HepG2 (cell line): ENCODE measurements around the gene BTBD19. TPM values are rescaled to one million over a fixed set of nuclear protein-coding genes. Genes with fewer than 3 reads are reported as not detected.
"Not testable (repeated sequence)": the region's sequence is repeated elsewhere in the genome, so short reads cannot be mapped to it uniquely, and the experiment has no call there.

ENCODE experiments used
- ATAC-seq: fragments of 200-7000 bp; cut with Tn5 transposase; 3 replicates; pipeline ENCODE4 v1.9.1; 2020; ENCODE audit warnings: mild to moderate bottlenecking, moderate library complexity
- BruUV-seq: library from RNA; stranded (reverse); fragments of 400-500 nt; replicated peaks from 2 replicates; lab custom pipeline; 2021; lab: Mats Ljungman, UMichigan
- CTCF ChIA-PET: fragments of 300-600 bp; formaldehyde crosslinking; extraction: SDS; loops from one replicate; lab custom pipeline; 2021; ENCODE audit warnings: low total read pairs, inconsistent platforms, low intra/inter-chr PET ratio; lab: Yijun Ruan, JAX
- POLR2A ChIA-PET: fragments of 350-600 bp; sonication (Branson Sonifier 250); formaldehyde crosslinking; loops from one replicate; lab custom pipeline; 2020; ENCODE audit warnings: antibody characterized with exemption, inconsistent platforms; lab: Yijun Ruan, JAX
- DNase-seq: peaks from one replicate; pipeline ENCODE4 v3.0.0-alpha.2; 2015; ENCODE audit warnings: low spot score
- FAIRE-seq: peaks from 3 replicates; lab custom pipeline; 2011; peaks lifted over from hg19 to GRCh38; lab: Jason Lieb, UNC
- H2AFZ ChIP-seq: one replicate; pipeline ENCODE4 v1.6.1; 2011; ENCODE audit warnings: low read length, inconsistent platforms
- H3K27ac ChIP-seq: fragments of 300-600 bp; 3 replicates; pipeline ENCODE4 v1.8.0; 2011; ENCODE audit warnings: mixed run types, mild to moderate bottlenecking, mixed read lengths, low read length, inconsistent platforms; ENCODE audit not compliant: insufficient read depth; ENCODE audit errors: extremely low read length
- H3K27me3 ChIP-seq, 2 experiments: fragments of 200-600 bp in 1 of 2; 2 replicates in 1 of 2; 3 replicates in 1 of 2; pipeline versions ENCODE4 v1.6.0 to v1.8.0; 2011; ENCODE audit warnings: low read length in 2 of 2, mild to moderate bottlenecking in 2 of 2, moderate library complexity in 2 of 2, inconsistent platforms in 1 of 2; ENCODE audit not compliant: insufficient read depth in 2 of 2, control insufficient read depth in 1 of 2
- H3K36me3 ChIP-seq, 2 experiments: fragments of 200-600 bp in 1 of 2; replicated peaks in 1 of 2; 2 replicates in 1 of 2; 3 replicates in 1 of 2; pipeline versions ENCODE4 v1.5.1 to v1.8.0; 2011; ENCODE audit warnings: low read length in 2 of 2, inconsistent platforms in 1 of 2; ENCODE audit not compliant: insufficient read depth in 2 of 2, control insufficient read depth in 1 of 2
- H3K4me1 ChIP-seq: 2 replicates; pipeline ENCODE4 v1.5.1; 2012; ENCODE audit warnings: low read length, inconsistent platforms; ENCODE audit not compliant: insufficient read depth
- H3K4me2 ChIP-seq: 2 replicates; pipeline ENCODE4 v1.6.0; 2011; ENCODE audit warnings: low read depth, low read length, inconsistent platforms
- H3K4me3 ChIP-seq, 3 experiments: fragments of 200-600 bp in 1 of 3; sonication (generic), shearing (Covaris generic) in 1 of 3; replicated peaks in 1 of 3; 2 replicates each; pipeline ENCODE4 v1.5.1; 2011 to 2016; ENCODE audit warnings: low read length in 3 of 3, inconsistent platforms in 2 of 3, low read depth in 2 of 3, mild to moderate bottlenecking in 2 of 3, control low read depth in 1 of 3, mixed read lengths in 1 of 3; ENCODE audit not compliant: insufficient read depth in 1 of 3
- H3K79me2 ChIP-seq: one replicate; pipeline ENCODE4 v1.6.1; 2011; ENCODE audit warnings: low read length, inconsistent platforms; ENCODE audit not compliant: insufficient read depth
- H3K9ac ChIP-seq: 2 replicates; pipeline ENCODE4 v1.6.0; 2011; ENCODE audit warnings: mild to moderate bottlenecking, low read depth, low read length, inconsistent platforms; ENCODE audit not compliant: insufficient read depth
- H3K9me3 ChIP-seq: 2 replicates; pipeline ENCODE4 v1.5.1; 2012; ENCODE audit warnings: mild to moderate bottlenecking, low read length
- H4K20me1 ChIP-seq: 2 replicates; pipeline ENCODE4 v1.6.0; 2011; ENCODE audit warnings: inconsistent platforms, mild to moderate bottlenecking, low read length, moderate library complexity; ENCODE audit not compliant: insufficient read depth
- FOXP1 ChIP-seq, 2 experiments: fragments of 450-650 bp in 1 of 2; IDR thresholded peaks; 2 replicates each; pipeline ENCODE4 v1.6.1; 2017 to 2018; ENCODE audit warnings: antibody characterized with exemption in 1 of 2
- MYC ChIP-seq: sonication (generic); formaldehyde crosslinking; IDR thresholded peaks from 2 replicates; pipeline ENCODE4 v1.9.0; 2021; ENCODE audit warnings: missing genetic modification reagents, borderline replicate concordance
- ZNF770 ChIP-seq: sonication (generic); formaldehyde crosslinking; IDR thresholded peaks from 2 replicates; pipeline ENCODE4 v1.5.0; 2020; ENCODE audit warnings: mild to moderate bottlenecking, missing genetic modification reagents
- ZNF776 ChIP-seq: sonication (generic); formaldehyde crosslinking; IDR thresholded peaks from 2 replicates; pipeline ENCODE4 v1.4.0; 2020; ENCODE audit warnings: mild to moderate bottlenecking, missing genetic modification reagents
- WGBS: methylation state at CpG from one replicate; pipeline ENCODE4 v1.1.6; 2017; ENCODE audit warnings: low lambda C conversion rate; 5-methylcytosine and 5-hydroxymethylcytosine counted together
- in situ Hi-C: cut with HindIII; loops from 2 replicates; pipeline ENCODE4 v1.10.0; 2017; ENCODE audit warnings: low pct_unique_long_range_greater_than_20kb; ENCODE audit not compliant: extremely low pct_ligation_motif_present
- intact Hi-C: fragments of 100-400 bp; cut with micrococcal nuclease; formaldehyde crosslinking; loops from one replicate; pipeline ENCODE4 v1.10.0; 2022; ENCODE audit not compliant: unreplicated experiment
- polyA plus RNA-seq, 8 experiments: library from polyadenylated mRNA; depleted of rRNA in 3 of 8; stranded (reverse) in 7 of 8; unstranded in 1 of 8; fragments of >200 nt; fragmentation: Illumina TruSeq in 4 of 8; extraction: Trizol in 4 of 8; gene quantifications; 2 replicates each; pipeline versions ENCODE4 v1.2.1 to v1.2.3, GENCODE V29; 2011 to 2016; ENCODE audit warnings: low read depth in 4 of 8, missing spikeins in 1 of 8, mixed read lengths in 1 of 8; ENCODE audit not compliant: insufficient read depth in 1 of 8
- total RNA-seq, 5 experiments: library from RNA; depleted of rRNA; stranded (reverse); fragments of >200 nt; fragmentation: Illumina TruSeq; extraction: Trizol; gene quantifications; 2 replicates each; pipeline ENCODE4 v1.2.3, GENCODE V29; 2016; ENCODE audit warnings: low read depth in 1 of 5

The BTBD19 gene
- total and polyA plus RNA-seq, 2 of the 13 experiments (the other 11 are each of a cell fraction or from before 2014, with no cell fraction given), result 2.7 to 6.7 TPM

GRCh38 chr1:44792736-44793502 is 15.4 kb upstream of the BTBD19 start:
- Histone ChIP-seq H3K9me3 (no peaks in the 10 kb centered on the region), H3K4me1 (peaks cover 32% of the 10 kb centered on the region), H3K4me3 (no peak overlapping the region), H3K27ac (no peak overlapping the region), H2AFZ (no peak overlapping the region), H3K4me2 (no peak overlapping the region), H3K79me2 (no peaks in the 10 kb centered on the region), H3K27me3 (peaks cover 0 to 9% of the 10 kb centered on the region in 2 experiments; a peak in 2 of 5 replicates), H3K36me3 (no peaks in the 10 kb centered on the region), H4K20me1 (no peaks in the 10 kb centered on the region), H3K9ac (no peak overlapping the region)
- intact Hi-C loops (loop anchor here (2.0 kb wide), 2 partner anchors 16 to 34 kb away; partner anchors contain the start of gene BTBD19), in situ Hi-C loops (loop anchor here (5.0 kb wide), 1 partner anchor 34 kb away; no protein-coding TSS in a partner anchor)
- WGBS, result 46% methylated on average over 7 of the region's 9 CpGs
- BruUV-seq, result no TSS peak
- DNase-seq (no peak), FAIRE-seq (no peak), ATAC-seq (peak; percentile 6; the same call in 1 of the 3 replicates)
- CTCF ChIA-PET, result interaction anchor here (0.6 to 2.2 kb wide), 2 partner anchors 38 to 43 kb away, joined by 3 to 8 read pairs; no protein-coding TSS in a partner anchor
- POLR2A ChIA-PET, result interaction anchor here (0.6 to 2.8 kb wide), 8 partner anchors 8 to 219 kb away, joined by 4 to 23 read pairs (median 6); partner anchors contain the start of genes BTBD19, DYNLT4, HECTD3 and RPS8
- TF ChIP-seq MYC (CRISPR knock-in tag) (0 out of 2 replicates have a peak, but pooled peaks have one; percentile 0), ZNF776 (no peak), ZNF770 (peak; percentile 45; the same call in 1 of the 2 replicates), FOXP1 (IDR thresholded peaks at IDR 0.05) (0 out of 2 replicates have a peak, but pooled peaks have one; percentile 7), FOXP1 (CRISPR knock-in tag; IDR thresholded peaks at IDR 0.05) (no peak)

- POLR2A ChIA-PET, result interaction anchor here (1.5 to 6.7 kb wide), 3 partner anchors 11 to 23 kb away, joined by 4 to 237 read pairs (median 168); partner anchors contain the start of genes BTBD19, DYNLT4 and RPS8
- ATAC-seq, FAIRE-seq, H3K27me3 ChIP-seq, H3K4me2 ChIP-seq, BruUV-seq, H2AFZ ChIP-seq, intact Hi-C loops, H3K9ac ChIP-seq, H3K36me3 ChIP-seq, H3K27ac ChIP-seq, H4K20me1 ChIP-seq, in situ Hi-C loops, DNase-seq, H3K9me3 ChIP-seq, H3K4me3 ChIP-seq, CTCF ChIA-PET: not testable (repeated sequence)
- peaks cover 51% of the 10 kb centered on the region for H3K4me1 ChIP-seq
- peaks cover 17% of the 10 kb centered on the region for H3K79me2 ChIP-seq
- 58% methylated on average over 8 of the region's 8 CpGs for WGBS
Measured at GRCh38 chr1:44797886-44798285, 10.4 kb upstream of the BTBD19 start.
